NT2/D1 (cell line): ENCODE data around the gene AGPAT3.

Experiments
- SUZ12 ChIP-seq: IDR thresholded peaks from 2 replicates; pipeline ENCODE4 v1.6.1; 2011; ENCODE audit not compliant: insufficient read length, insufficient read depth; ENCODE audit errors: extremely low read depth
- YY1 ChIP-seq: IDR thresholded peaks from 2 replicates; pipeline ENCODE4 v1.6.1; 2011; ENCODE audit not compliant: insufficient read length, insufficient read depth
- ZNF274 ChIP-seq: IDR thresholded peaks from 2 replicates; pipeline ENCODE4 v1.6.1; 2011; ENCODE audit warnings: mild to moderate bottlenecking, low read depth, low read length

GRCh38 chr21:43925096-43925481, 60.1 kb downstream of the AGPAT3 start:
- no peak for TF ChIP-seq YY1
- TF ChIP-seq ZNF274, result no peak
- TF ChIP-seq SUZ12, result no peak
